Loucy (cell line): Measurements from ENCODE around the gene DSE.

Source experiments
- EZH2phosphoT487 ChIP-seq: fragments of 200-600 bp; IDR thresholded peaks from 2 replicates; pipeline ENCODE4 v1.6.1; 2018; ENCODE audit warnings: antibody characterized with exemption, mild to moderate bottlenecking, moderate library complexity, borderline replicate concordance
- TF ChIP-seq, protein P1 (sequence below): fragments of 200-600 bp; sonication (generic); conservative IDR thresholded peaks from 2 replicates; pipeline ENCODE4 v1.5.1; 2014; ENCODE audit warnings: mild to moderate bottlenecking, antibody characterized with exemption, low read length

DNA sequence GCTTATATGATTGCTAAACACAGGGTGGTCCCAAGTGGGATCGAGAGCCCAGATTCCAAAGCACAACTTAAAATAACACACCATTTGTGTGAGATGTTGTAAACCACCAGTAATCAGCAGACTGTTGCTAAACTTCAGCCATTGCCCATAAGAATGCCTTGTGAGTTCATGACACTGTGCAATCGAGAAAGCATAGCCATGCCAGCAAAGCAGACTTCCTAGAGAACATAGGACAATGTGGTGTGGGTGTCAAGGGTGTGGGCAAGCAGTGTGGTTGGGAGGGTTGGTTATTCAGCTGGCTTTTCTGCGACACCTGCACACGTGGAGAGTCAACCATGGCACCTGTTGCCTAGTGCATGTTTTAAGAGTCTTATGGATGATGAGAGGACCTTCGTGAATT, 74.4 kb downstream of the DSE start:
- TF ChIP-seq EZH2phosphoT487: no peak
- TF ChIP-seq, protein P1, sequence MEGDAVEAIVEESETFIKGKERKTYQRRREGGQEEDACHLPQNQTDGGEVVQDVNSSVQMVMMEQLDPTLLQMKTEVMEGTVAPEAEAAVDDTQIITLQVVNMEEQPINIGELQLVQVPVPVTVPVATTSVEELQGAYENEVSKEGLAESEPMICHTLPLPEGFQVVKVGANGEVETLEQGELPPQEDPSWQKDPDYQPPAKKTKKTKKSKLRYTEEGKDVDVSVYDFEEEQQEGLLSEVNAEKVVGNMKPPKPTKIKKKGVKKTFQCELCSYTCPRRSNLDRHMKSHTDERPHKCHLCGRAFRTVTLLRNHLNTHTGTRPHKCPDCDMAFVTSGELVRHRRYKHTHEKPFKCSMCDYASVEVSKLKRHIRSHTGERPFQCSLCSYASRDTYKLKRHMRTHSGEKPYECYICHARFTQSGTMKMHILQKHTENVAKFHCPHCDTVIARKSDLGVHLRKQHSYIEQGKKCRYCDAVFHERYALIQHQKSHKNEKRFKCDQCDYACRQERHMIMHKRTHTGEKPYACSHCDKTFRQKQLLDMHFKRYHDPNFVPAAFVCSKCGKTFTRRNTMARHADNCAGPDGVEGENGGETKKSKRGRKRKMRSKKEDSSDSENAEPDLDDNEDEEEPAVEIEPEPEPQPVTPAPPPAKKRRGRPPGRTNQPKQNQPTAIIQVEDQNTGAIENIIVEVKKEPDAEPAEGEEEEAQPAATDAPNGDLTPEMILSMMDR: no peak
